GM06990 (cell line): ENCODE data around the gene CORIN.

Experiments
- DNase-seq: peaks from one replicate; pipeline ENCODE4 v3.0.0-alpha.2; 2011; ENCODE audit not compliant: insufficient read length; ENCODE audit errors: extremely low read depth
- H3K27me3 ChIP-seq: replicated peaks from 2 replicates; pipeline ENCODE4 v1.6.0; 2011; ENCODE audit warnings: low read length; ENCODE audit not compliant: control insufficient read depth, insufficient read depth
- H3K36me3 ChIP-seq: 2 replicates; pipeline ENCODE4 v1.5.1; 2011; ENCODE audit warnings: low read length; ENCODE audit not compliant: control insufficient read depth, insufficient read depth
- H3K4me3 ChIP-seq: replicated peaks from 2 replicates; pipeline ENCODE4 v1.5.1; 2011; ENCODE audit warnings: low read depth, mild to moderate bottlenecking, control low read depth, low read length
- CTCF ChIP-seq: IDR thresholded peaks from 2 replicates; pipeline ENCODE4 v1.5.1; 2011; ENCODE audit warnings: low read length, control low read depth, mild to moderate bottlenecking, inconsistent platforms; ENCODE audit not compliant: insufficient read depth, poor library complexity, severe bottlenecking

Gene CORIN

GRCh38 chr4:47855350-47855749, 17.5 kb upstream of the CORIN start:
- H3K4me3 ChIP-seq, result no peak overlapping the region
- no peak for DNase-seq
- peaks cover 2% of the 10 kb centered on the region; the same call in 1 of the 2 replicates for H3K36me3 ChIP-seq
- H3K27me3 ChIP-seq, result no peaks in the 10 kb centered on the region
- TF ChIP-seq CTCF, result no peak

GRCh38 chr4:47852136-47852535, 14.3 kb upstream of the CORIN start:
- Histone ChIP-seq H3K4me3 (no peak overlapping the region), H3K36me3 (peaks cover 2% of the 10 kb centered on the region; the same call in 1 of the 2 replicates), H3K27me3 (no peaks in the 10 kb centered on the region)
- DNase-seq, result no peak
- TF ChIP-seq CTCF, result no peak

- DNase-seq, result no peak
- Histone ChIP-seq H3K36me3 (peaks cover 2% of the 10 kb centered on the region; the same call in 1 of the 2 replicates), H3K4me3 (no peak overlapping the region), H3K27me3 (no peaks in the 10 kb centered on the region)
- TF ChIP-seq CTCF, result no peak
Measured at GRCh38 chr4:47849466-47849865, 11.6 kb upstream of the CORIN start.

- no peak for TF ChIP-seq CTCF
- H3K36me3 ChIP-seq, result no peaks in the 10 kb centered on the region
- no peaks in the 10 kb centered on the region for H3K27me3 ChIP-seq
- no peak overlapping the region for H3K4me3 ChIP-seq
- no peak for DNase-seq
Measured at GRCh38 chr4:47848041-47848440, 10.2 kb upstream of the CORIN start.

- Histone ChIP-seq H3K27me3 (no peaks in the 10 kb centered on the region), H3K36me3 (peaks cover 1% of the 10 kb centered on the region; the same call in 1 of the 2 replicates), H3K4me3 (no peak overlapping the region)
- no peak for DNase-seq
- TF ChIP-seq CTCF, result no peak
Measured at GRCh38 chr4:47842985-47843384, 5.1 kb upstream of the CORIN start.

GRCh38 chr4:47840291-47840690, 2.4 kb upstream of the CORIN start:
- H3K36me3 ChIP-seq, result peaks cover 1% of the 10 kb centered on the region; the same call in 1 of the 2 replicates
- H3K4me3 ChIP-seq, result no peak overlapping the region
- H3K27me3 ChIP-seq, result no peaks in the 10 kb centered on the region
- no peak for DNase-seq
- TF ChIP-seq CTCF, result no peak
